Right atrium auricular region (tissue), 2 donors: ENCODE results near the gene NARF. TPM values are rescaled to one million over a fixed set of nuclear protein-coding genes. Genes with fewer than 3 reads are reported as not detected.
A peak's percentile ranks its signal among the peaks of the same experiment; 100 is the strongest.
"Not testable (repeated sequence)": the region's sequence is repeated elsewhere in the genome, so short reads cannot be mapped to it uniquely, and the experiment has no call there.

Experiments
- DNase-seq: peaks from one replicate; pipeline ENCODE4 v3.0.0-alpha.2; 2019; ENCODE audit warnings: low spot score
- H3K27ac ChIP-seq, 2 donors: fragments of 200-600 bp; sonication (generic); 1 replicate in 1 of 2; 2 replicates in 1 of 2; pipeline ENCODE4 v1.5.1; 2016 to 2019
- H3K27me3 ChIP-seq, 2 donors: fragments of 200-600 bp; sonication (generic); one replicate each; pipeline versions ENCODE4 v1.5.1 to v1.6.0; 2017 to 2019
- H3K36me3 ChIP-seq: fragments of 200-600 bp; sonication (generic); one replicate; pipeline ENCODE4 v1.5.1; 2016
- H3K4me1 ChIP-seq, 2 donors: fragments of 200-600 bp; sonication (generic); one replicate each; pipeline versions ENCODE4 v1.5.1 to v1.6.0; 2017 to 2019
- H3K4me3 ChIP-seq, 2 donors: fragments of 200-600 bp; sonication (generic); 1 replicate in 1 of 2; 2 replicates in 1 of 2; pipeline ENCODE4 v1.5.1; 2017 to 2019; ENCODE audit warnings: mild to moderate bottlenecking in 1 of 2, moderate library complexity in 1 of 2
- H3K9me3 ChIP-seq, 2 donors: fragments of 200-600 bp; sonication (generic); one replicate each; pipeline ENCODE4 v1.5.1; 2019
- CTCF ChIP-seq, 2 donors: fragments of 200-600 bp; sonication (generic); IDR thresholded peaks; one replicate each; pipeline ENCODE4 v1.5.1; 2019; ENCODE audit warnings: antibody characterized with exemption in 2 of 2
- total RNA-seq, 2 donors: library from RNA; depleted of rRNA; stranded (reverse); fragments of >200 nt; gene quantifications; one replicate each; pipeline ENCODE4 v1.1.0, GENCODE V29; 2016

Gene NARF
- total RNA-seq, 2 donors from 2014 or later: 51.4 to 54.8 TPM

- H3K27ac ChIP-seq: no peak overlapping the region
- no peaks in the 10 kb centered on the region for H3K27me3 ChIP-seq
- no peak for TF ChIP-seq CTCF (IDR thresholded peaks at IDR 0.05)
- no peaks in the 10 kb centered on the region for H3K9me3 ChIP-seq
- DNase-seq: no peak
- no peaks in the 10 kb centered on the region for H3K4me1 ChIP-seq
- no peak overlapping the region for H3K4me3 ChIP-seq
- H3K36me3 ChIP-seq: no peaks in the 10 kb centered on the region
These were observed 49.2 kb downstream of the NARF start for GRCh38 chr17:82507631-82508175.

- not testable (repeated sequence) for H3K27ac ChIP-seq, H3K4me3 ChIP-seq, DNase-seq, H3K9me3 ChIP-seq, H3K36me3 ChIP-seq, H3K4me1 ChIP-seq, H3K27me3 ChIP-seq
These were observed 53.1 kb downstream of the NARF start for GRCh38 chr17:82511642-82512041.

GRCh38 chr17:82513864-82514263 lies 55.3 kb downstream of the NARF start:
- not testable (repeated sequence) for DNase-seq, H3K27me3 ChIP-seq, H3K9me3 ChIP-seq, H3K27ac ChIP-seq, H3K4me3 ChIP-seq, H3K36me3 ChIP-seq, H3K4me1 ChIP-seq

- TF ChIP-seq CTCF (IDR thresholded peaks at IDR 0.05): no peak
- no peak overlapping the region for H3K27ac ChIP-seq
These were observed 58.8 kb downstream of the NARF start for GRCh38 chr17:82517230-82517865.

GRCh38 chr17:82518826-82519810 lies 60.6 kb downstream of the NARF start, which contains the start of gene FOXK2:
Gene FOXK2, plus strand, starts transcription at chr17:82519732. Its CDS starts 157 bp downstream, at chr17:82519889.
- H3K9me3 ChIP-seq: no peaks in the 10 kb centered on the region
- H3K27me3 ChIP-seq: no peaks in the 10 kb centered on the region
- peak within 1 kb of the TSS; percentile 67 to 86 for H3K4me3 ChIP-seq
- H3K4me1 ChIP-seq: peaks cover 0 to 30% of the 10 kb centered on the region in 2 donors
- no peaks in the 10 kb centered on the region for H3K36me3 ChIP-seq
- no peak for TF ChIP-seq CTCF (IDR thresholded peaks at IDR 0.05)
- DNase-seq: peak; percentile 92
- H3K27ac ChIP-seq: peak within 1 kb of the TSS; percentile 92 to 94

More at GRCh38 chr17:82517230-82517865, 58.8 kb downstream of the NARF start:
- no peak overlapping the region for H3K4me3 ChIP-seq
- peaks cover 0 to 15% of the 10 kb centered on the region in 2 donors for H3K4me1 ChIP-seq
- no peaks in the 10 kb centered on the region for H3K9me3 ChIP-seq
- H3K36me3 ChIP-seq: no peaks in the 10 kb centered on the region
- no peak for DNase-seq
- H3K27me3 ChIP-seq: no peaks in the 10 kb centered on the region

GRCh38 chr17:82519971-82520903 lies 61.7 kb downstream of the NARF start:
- H3K4me3 ChIP-seq: peak overlapping the region; percentile 67 to 86
- H3K27me3 ChIP-seq: no peaks in the 10 kb centered on the region
- TF ChIP-seq CTCF (IDR thresholded peaks at IDR 0.05): no peak
- no peak for DNase-seq
- H3K9me3 ChIP-seq: no peaks in the 10 kb centered on the region
- H3K27ac ChIP-seq: peak overlapping the region; percentile 84 to 94
- H3K4me1 ChIP-seq: peaks cover 0 to 41% of the 10 kb centered on the region in 2 donors
- no peaks in the 10 kb centered on the region for H3K36me3 ChIP-seq
